ENCODE results near the gene MTHFD2. TPM values are rescaled to one million over a fixed set of nuclear protein-coding genes. Genes with fewer than 3 reads are reported as not detected.

The MTHFD2 gene
- polyA plus RNA-seq, 1 donor: 12.6 TPM

GRCh38 chr2:74260495-74260894 is 62.1 kb downstream of the MTHFD2 start:
- H3K36me3 ChIP-seq (ENCODE audit: control insufficient read depth, insufficient read depth, low read length): no peaks in the 10 kb centered on the region
- H3K9me3 ChIP-seq (ENCODE audit: control insufficient read depth, low read depth, low read length): no peaks in the 10 kb centered on the region
- DNase-seq: no peak
- WGBS (ENCODE audit: insufficient coverage, low lambda C conversion rate): 45% methylated on average over 1 of the region's 2 CpGs
- no peaks in the 10 kb centered on the region for H3K27me3 ChIP-seq (ENCODE audit: control insufficient read depth, insufficient read depth, low read length)
- H3K27ac ChIP-seq (ENCODE audit: low read length): no peak overlapping the region
- no peaks in the 10 kb centered on the region for H3K4me1 ChIP-seq (ENCODE audit: control insufficient read depth, insufficient read depth, low read length)
- H3K4me3 ChIP-seq (ENCODE audit: low read length): no peak overlapping the region

- Histone ChIP-seq H3K9me3 (ENCODE audit: control insufficient read depth, low read depth, low read length) (no peaks in the 10 kb centered on the region), H3K4me3 (ENCODE audit: low read length) (no peak overlapping the region), H3K36me3 (ENCODE audit: control insufficient read depth, insufficient read depth, low read length) (no peaks in the 10 kb centered on the region), H3K27ac (ENCODE audit: low read length) (no peak overlapping the region), H3K27me3 (ENCODE audit: control insufficient read depth, insufficient read depth, low read length) (no peaks in the 10 kb centered on the region), H3K4me1 (ENCODE audit: control insufficient read depth, insufficient read depth, low read length) (no peaks in the 10 kb centered on the region)
- WGBS (ENCODE audit: insufficient coverage, low lambda C conversion rate): 45% methylated on average over 2 of the region's 6 CpGs
- DNase-seq: peak in 1 of 2 donors; percentile 22
These were observed 62.9 kb downstream of the MTHFD2 start for GRCh38 chr2:74261204-74261864.

GRCh38 chr2:74262681-74263080 is 64.3 kb downstream of the MTHFD2 start:
- no peaks in the 10 kb centered on the region for H3K9me3 ChIP-seq (ENCODE audit: control insufficient read depth, low read depth, low read length)
- no peak overlapping the region for H3K4me3 ChIP-seq (ENCODE audit: low read length)
- 90% methylated on average over 2 of the region's 6 CpGs for WGBS (ENCODE audit: insufficient coverage, low lambda C conversion rate)
- no peaks in the 10 kb centered on the region for H3K27me3 ChIP-seq (ENCODE audit: control insufficient read depth, insufficient read depth, low read length)
- H3K27ac ChIP-seq (ENCODE audit: low read length): no peak overlapping the region
- no peaks in the 10 kb centered on the region for H3K4me1 ChIP-seq (ENCODE audit: control insufficient read depth, insufficient read depth, low read length)
- no peaks in the 10 kb centered on the region for H3K36me3 ChIP-seq (ENCODE audit: control insufficient read depth, insufficient read depth, low read length)
- no peak for DNase-seq

- no peaks in the 10 kb centered on the region for H3K36me3 ChIP-seq (ENCODE audit: control insufficient read depth, insufficient read depth, low read length)
- H3K27me3 ChIP-seq (ENCODE audit: control insufficient read depth, insufficient read depth, low read length): no peaks in the 10 kb centered on the region
- DNase-seq: no peak
- no peaks in the 10 kb centered on the region for H3K4me1 ChIP-seq (ENCODE audit: control insufficient read depth, insufficient read depth, low read length)
- H3K27ac ChIP-seq (ENCODE audit: low read length): no peak overlapping the region
- WGBS (ENCODE audit: insufficient coverage, low lambda C conversion rate): no CpG with 5 or more reads among the region's 1 CpG
- H3K9me3 ChIP-seq (ENCODE audit: control insufficient read depth, low read depth, low read length): no peaks in the 10 kb centered on the region
- no peak overlapping the region for H3K4me3 ChIP-seq (ENCODE audit: low read length)
These were observed 65.9 kb downstream of the MTHFD2 start for GRCh38 chr2:74264281-74264680.

- Histone ChIP-seq H3K4me1 (ENCODE audit: control insufficient read depth, insufficient read depth, low read length) (no peaks in the 10 kb centered on the region), H3K9me3 (ENCODE audit: control insufficient read depth, low read depth, low read length) (no peaks in the 10 kb centered on the region), H3K27me3 (ENCODE audit: control insufficient read depth, insufficient read depth, low read length) (no peaks in the 10 kb centered on the region), H3K4me3 (ENCODE audit: low read length) (no peak overlapping the region), H3K27ac (ENCODE audit: low read length) (no peak overlapping the region), H3K36me3 (ENCODE audit: control insufficient read depth, insufficient read depth, low read length) (no peaks in the 10 kb centered on the region)
- 30% methylated on average over 2 of the region's 4 CpGs for WGBS (ENCODE audit: insufficient coverage, low lambda C conversion rate)
- DNase-seq: peak; percentile 78 to 89
These were observed 68.7 kb downstream of the MTHFD2 start for GRCh38 chr2:74267068-74267467.

Other genes starting within 250 kb of the MTHFD2 start
- 18.1 TPM for gene TET3, start 213.7 kb upstream of the MTHFD2 start, polyA plus RNA-seq
- gene BOLA3, start 50.7 kb upstream of the MTHFD2 start, polyA plus RNA-seq: 32.4 TPM
- gene MOB1A, start 19.7 kb upstream of the MTHFD2 start, polyA plus RNA-seq: 72.2 TPM
- 1.5 TPM for gene SLC4A5, start 144.8 kb downstream of the MTHFD2 start, polyA plus RNA-seq
- gene DCTN1, start 181.7 kb downstream of the MTHFD2 start, polyA plus RNA-seq: 90.7 TPM
- 2.0 TPM for gene C2orf81, start 223.0 kb downstream of the MTHFD2 start, polyA plus RNA-seq
- 13.4 TPM for gene WDR54, start 223.1 kb downstream of the MTHFD2 start, polyA plus RNA-seq
- gene RTKN, start 243.3 kb downstream of the MTHFD2 start, polyA plus RNA-seq: 105 TPM